IMR-90 (cell line): Measurements from ENCODE around the gene ADGRV1.

ENCODE experiments used
- CTCF ChIP-seq: conservative IDR thresholded peaks from 2 replicates; pipeline ENCODE4 v1.5.1; 2012; ENCODE audit warnings: mild to moderate bottlenecking, low read depth, low read length, improper control_type of control experiment
- POLR2A ChIP-seq: IDR thresholded peaks from 2 replicates; pipeline ENCODE4 v1.6.1; 2012; ENCODE audit warnings: mild to moderate bottlenecking, low read depth, low read length
- USF2 ChIP-seq: fragments of 150-350 bp; IDR thresholded peaks from 2 replicates; pipeline ENCODE4 v1.6.1; 2017; ENCODE audit warnings: mild to moderate bottlenecking, antibody characterized with exemption, low read length, low read depth

- TF ChIP-seq POLR2A (no peak), CTCF (no peak), USF2 (no peak)
Observed at GRCh38 chr5:90682278-90682677, 123.7 kb downstream of the ADGRV1 start.
